ENCODE measurements around the gene TEKT5.

- TF ChIP-seq, protein P1, sequence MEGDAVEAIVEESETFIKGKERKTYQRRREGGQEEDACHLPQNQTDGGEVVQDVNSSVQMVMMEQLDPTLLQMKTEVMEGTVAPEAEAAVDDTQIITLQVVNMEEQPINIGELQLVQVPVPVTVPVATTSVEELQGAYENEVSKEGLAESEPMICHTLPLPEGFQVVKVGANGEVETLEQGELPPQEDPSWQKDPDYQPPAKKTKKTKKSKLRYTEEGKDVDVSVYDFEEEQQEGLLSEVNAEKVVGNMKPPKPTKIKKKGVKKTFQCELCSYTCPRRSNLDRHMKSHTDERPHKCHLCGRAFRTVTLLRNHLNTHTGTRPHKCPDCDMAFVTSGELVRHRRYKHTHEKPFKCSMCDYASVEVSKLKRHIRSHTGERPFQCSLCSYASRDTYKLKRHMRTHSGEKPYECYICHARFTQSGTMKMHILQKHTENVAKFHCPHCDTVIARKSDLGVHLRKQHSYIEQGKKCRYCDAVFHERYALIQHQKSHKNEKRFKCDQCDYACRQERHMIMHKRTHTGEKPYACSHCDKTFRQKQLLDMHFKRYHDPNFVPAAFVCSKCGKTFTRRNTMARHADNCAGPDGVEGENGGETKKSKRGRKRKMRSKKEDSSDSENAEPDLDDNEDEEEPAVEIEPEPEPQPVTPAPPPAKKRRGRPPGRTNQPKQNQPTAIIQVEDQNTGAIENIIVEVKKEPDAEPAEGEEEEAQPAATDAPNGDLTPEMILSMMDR (conservative IDR thresholded peaks at IDR 0.05; ENCODE audit: low read depth, low read length) = no peak
- TF ChIP-seq EZH2 (IDR thresholded peaks at IDR 0.05; ENCODE audit: borderline replicate concordance, low read depth, low read length, poor library complexity, severe bottlenecking) = no peak
These were observed 50.6 kb downstream of the TEKT5 start for GRCh38 chr16:10644092-10644491.

Data from A673 (cell line).